ENCODE data around the gene CNTN5.

The CNTN5 gene

DNA sequence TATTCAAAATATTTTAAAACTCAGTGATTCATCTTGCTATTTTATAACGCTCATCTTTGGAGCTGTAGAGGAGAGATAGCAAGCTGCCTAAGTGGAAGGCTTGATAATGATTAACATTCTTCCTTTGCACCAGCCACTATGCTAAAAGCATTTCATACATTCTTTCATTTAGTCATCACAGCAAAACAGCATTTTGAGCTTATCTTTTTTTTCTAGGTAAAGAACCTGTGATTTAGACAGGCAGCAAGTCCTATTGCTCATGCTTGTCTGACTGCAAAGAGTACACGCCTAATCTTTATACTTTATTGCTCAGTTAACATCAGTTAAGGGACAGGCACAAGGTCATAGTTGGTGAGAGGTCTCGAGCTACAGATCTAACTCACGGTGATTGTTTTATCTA lies 953.2 kb downstream of the CNTN5 start:
- no peak for DNase-seq

DNA sequence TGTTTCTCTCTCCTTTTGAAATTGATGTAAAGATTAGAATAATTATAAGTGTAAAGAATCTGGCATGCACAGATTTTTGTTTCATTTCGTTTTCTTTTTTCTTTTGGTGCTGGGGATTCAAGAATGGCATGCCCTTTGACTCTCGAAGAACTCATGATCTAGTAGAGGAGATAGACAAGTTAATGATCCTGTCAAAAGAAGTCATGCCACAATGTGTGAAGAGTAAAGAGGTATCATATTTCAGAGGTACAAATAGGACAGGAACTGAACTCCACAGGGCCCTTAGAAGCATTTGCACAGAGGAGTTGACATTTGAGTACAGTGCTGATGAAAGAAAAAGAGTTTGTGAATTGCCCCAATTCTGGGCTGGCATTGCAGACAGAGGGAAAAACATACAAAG lies 958.3 kb downstream of the CNTN5 start:
- DNase-seq: no peak

DNA sequence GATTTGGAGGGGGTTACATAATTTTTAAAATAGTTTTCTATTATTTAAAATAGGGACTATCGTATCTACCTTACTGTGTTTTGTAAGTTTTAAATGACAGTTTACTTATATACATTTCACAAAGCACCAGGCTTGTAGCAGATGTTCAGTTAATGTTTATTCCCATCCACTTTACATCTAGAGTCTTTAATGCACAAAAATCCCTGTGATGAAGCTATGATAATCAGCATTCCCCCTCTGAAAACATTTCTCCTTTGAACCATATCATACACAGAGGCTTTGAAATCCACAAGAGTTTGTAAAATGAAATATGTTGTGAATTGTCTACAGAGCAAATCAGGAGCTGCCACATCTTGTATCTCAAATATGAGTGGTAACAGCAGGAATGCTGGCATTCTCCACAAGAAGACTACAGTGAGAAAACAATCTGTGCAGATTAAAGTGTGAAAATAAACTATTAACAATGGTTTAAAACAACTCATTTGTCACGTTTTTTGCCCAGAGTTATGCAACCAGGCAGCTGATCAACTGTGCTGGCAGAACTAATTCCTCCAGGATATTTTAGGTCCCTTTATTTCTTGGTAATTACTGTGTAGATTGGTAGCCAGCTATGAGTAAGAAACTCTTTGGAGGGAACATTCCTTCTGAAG lies 967.2 kb downstream of the CNTN5 start:
- no peak for DNase-seq

DNA sequence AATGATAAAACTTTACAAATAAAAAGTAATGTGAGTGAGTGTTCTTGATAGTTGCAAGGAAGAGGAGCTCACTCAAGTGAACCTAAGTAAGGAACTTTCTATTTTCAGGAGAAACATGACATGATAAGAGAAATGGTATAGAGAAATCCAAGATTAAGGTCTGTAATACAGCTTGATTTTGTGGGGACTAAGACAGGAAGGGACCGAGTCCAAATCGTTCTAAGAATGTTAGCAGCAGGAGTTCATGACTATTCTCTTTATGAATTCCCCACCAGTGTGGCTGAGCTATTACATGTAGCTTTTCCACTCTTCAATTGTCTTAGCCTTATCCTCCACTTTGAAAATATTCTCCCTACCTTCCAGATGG lies 967.7 kb downstream of the CNTN5 start:
- no peak for DNase-seq

DNA sequence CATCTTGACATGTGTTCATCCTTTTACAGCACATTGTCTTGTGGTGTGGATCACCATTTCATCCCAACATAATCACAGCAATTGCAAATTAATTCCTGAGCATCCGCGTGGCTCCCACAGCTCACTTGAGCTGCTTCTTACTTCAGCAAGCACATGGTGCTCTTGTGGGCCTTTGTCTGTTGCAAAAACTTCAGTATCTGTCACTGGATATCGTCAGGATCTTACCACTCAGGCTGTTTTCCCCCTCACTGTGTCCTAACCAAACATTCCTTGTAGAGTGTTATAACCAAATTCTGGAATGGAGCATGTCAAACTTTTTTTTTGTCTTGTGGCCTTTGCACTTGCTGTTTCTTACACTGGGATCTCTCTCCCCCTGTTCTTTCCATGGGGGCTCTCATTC lies 983.2 kb downstream of the CNTN5 start:
- DNase-seq: no peak

DNA sequence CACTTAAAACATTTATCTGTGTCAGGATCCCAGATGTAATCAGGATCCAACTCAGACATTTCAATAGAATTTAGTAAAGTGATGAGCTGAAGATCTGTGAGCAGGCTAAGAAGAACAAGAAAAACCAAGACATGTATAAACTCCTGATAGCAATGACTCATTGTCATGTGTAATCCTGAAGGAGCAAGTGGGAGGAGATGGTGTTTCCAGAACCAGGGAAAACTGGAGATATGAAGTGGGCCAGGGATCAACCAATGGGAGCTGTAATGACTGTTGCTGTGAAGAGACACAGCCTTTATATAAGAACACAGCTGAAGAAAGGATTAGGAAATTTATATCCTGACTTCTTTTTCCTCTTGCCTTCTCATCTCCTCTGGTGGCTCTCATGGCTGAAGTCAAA lies 983.8 kb downstream of the CNTN5 start:
- DNase-seq: no peak

DNA sequence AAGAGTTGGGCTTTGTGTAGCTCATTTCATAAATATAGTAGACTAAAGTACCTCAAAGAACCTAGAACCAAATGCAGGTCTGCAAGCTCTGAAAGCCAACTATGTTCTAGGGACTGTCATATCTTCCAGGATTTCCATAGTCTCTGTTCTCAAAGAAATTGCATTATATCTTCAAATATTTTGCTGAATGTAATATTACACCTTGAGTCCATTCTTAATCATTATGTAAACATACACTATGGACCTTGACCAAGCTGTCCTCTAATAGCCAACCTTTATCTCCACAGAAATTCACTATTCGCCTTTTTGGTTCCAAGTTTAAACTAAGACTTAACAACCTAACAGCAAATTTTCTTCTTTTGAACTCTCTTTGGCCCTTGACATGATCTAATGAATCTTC lies 987.7 kb downstream of the CNTN5 start:
- DNase-seq: no peak

DNA sequence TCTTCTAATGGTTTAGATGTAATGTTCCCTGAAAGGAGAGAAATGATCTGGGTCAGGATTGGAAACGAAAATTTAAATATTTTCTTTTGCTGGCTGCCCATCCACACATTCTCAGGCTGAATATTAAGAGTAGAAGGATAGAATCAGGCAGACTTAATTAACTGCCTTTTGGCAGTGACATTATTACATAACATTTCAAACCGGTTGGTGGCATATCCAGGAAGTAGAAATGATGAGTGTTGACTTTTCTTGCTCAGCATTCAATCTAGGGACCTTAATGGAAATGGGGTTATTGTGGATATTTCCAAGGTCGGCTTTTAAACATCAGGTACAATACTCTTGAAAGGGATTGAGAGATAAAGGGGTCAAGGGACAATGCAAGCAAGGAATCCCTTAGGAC lies 989.0 kb downstream of the CNTN5 start:
- DNase-seq: no peak

DNA sequence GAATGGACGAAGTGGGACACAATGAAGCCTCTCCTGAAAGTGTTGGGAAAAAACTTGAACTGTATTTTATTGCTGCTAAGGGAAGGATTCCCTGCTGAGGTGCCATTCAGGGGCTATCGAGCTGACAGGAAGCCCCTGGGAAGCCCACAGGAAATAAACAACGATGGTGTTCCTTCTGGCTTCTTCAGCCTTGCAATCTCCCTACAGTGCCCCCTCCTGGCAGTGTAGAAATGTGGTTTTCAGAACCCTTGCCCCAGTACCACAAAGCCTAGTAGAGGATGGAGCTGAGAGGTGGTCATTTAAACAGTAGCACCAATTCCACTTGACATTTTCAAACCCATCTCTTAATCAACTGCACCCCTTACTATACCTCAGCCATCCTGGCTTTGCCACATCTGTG lies 989.6 kb downstream of the CNTN5 start:
- DNase-seq: no peak

DNA sequence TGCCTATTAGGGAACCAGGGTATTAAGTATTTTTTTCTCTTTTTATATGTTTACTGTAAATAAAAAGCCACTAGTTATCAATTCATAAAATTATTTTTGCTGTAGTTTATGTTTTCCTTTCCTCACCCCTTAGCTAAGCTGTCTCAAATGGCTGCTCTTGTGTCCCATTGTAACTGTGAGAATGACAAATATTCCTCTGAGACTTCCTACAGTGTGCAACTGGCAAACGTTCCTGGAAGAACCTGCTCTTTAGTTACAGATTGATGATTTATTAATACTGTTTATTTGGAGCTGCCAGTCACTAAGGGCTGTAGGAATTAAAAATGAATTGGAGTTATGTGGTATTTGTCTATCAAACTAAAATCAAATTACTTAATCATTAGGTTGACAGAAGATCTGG lies 990.9 kb downstream of the CNTN5 start:
- no peak for DNase-seq

DNA sequence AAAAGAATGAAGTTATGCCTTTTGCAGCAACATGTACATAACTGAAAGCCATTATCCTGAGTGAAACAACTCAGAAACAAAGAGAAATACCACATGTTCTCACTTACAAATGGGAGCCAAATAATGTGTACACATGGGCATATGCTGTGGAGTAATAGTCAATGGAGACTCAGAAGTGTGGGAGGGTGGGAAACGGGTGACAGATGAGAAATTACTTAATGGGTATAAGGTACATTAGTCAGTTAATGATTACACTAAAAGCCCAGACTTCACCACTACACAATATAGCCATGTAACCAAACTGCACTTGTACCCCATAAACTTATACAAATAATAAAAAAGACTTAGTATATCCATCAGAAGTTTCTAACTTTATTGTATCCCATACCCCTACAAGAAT lies 992.3 kb downstream of the CNTN5 start:
- no peak for DNase-seq

DNA sequence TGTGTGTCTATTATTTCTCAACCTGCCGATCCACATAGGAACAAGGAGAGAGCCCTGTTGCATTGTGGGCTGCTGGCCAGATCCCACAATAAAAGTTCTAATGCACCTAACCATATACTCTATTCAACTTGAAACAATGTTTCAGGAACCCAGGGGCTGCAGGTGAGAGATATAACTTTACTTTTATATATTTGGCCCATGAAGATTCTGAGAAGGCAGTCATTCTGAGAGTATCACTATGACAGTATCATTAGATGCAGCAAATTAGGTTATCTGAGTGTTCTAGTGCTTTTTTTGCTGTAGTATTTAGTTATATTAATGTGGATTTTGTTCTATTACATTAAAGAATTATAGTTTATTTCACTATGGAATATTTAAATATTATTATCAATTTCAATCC lies 1011.2 kb downstream of the CNTN5 start:
- no peak for DNase-seq

DNA sequence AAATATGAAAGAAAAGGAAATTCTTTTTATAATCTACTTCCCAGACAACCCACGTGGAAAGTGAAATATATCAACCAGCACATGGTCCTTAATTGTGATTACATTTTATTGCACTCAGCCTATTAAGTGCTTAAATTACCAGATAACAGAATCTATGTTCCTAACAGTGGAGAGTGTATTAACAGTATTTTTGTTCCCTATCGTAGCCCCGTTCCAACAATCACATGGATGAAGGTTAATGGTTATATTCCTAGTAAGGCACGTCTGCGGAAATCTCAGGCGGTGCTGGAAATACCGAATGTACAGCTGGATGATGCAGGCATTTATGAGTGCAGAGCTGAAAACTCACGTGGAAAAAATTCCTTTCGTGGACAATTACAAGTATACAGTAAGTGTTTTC lies 1040.3 kb downstream of the CNTN5 start:
- DNase-seq: no peak

DNA sequence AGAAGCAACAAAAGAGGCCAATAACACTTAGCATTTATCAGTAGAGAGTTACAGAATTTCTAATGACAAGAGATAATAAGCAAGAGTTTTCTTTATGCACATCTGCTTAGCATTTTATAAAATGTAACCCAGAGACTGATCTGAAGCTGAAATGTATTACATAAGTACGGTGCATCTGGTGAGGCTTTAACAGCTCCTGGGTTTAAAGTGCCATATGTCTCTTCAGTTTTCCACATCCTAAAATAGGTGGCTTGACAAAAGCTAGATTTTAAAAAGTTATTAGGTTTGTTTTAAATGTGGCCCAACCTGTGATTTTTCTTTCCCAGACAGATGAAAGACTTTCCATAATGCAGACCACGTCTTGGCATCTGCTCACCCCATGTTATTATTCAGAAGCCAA lies 1045.7 kb downstream of the CNTN5 start:
- DNase-seq: no peak

DNA sequence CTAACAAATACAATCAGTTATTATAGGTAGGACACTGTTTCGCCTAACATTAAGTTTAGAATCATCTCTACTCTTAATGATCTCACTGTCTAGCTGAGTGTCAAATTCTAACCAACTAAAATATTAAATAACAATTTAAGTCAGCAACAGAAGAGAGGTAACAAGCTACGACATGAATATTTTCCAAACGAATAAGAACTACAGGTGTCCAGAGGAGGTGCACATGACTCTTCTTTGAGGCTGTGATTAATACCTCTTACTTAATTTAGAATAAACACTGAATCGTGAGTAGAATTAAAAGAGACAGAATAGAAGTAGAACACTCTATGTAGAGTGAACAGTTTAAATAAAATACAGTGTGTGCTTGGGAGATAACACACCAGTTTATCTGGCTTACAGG lies 1047.4 kb downstream of the CNTN5 start:
- DNase-seq: no peak

DNA sequence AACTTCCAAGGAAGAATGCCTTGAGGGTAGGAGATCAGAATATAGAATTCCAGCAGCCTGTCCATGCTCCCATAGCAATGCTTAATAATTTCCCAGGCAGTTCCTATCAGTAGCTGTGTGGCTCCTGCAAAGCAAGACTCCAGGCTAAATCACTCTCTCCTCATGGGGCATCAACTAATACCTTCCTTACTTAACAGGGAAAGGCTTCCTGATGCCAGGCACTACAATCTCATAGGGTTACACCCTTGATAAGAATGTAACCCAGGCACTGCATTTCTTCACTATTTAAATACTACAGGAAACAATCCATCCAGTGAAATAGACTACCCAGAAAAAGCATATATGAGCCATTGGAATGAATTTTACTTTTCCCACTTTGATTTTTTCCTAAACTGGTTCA lies 1051.4 kb downstream of the CNTN5 start:
- DNase-seq: no peak

DNA sequence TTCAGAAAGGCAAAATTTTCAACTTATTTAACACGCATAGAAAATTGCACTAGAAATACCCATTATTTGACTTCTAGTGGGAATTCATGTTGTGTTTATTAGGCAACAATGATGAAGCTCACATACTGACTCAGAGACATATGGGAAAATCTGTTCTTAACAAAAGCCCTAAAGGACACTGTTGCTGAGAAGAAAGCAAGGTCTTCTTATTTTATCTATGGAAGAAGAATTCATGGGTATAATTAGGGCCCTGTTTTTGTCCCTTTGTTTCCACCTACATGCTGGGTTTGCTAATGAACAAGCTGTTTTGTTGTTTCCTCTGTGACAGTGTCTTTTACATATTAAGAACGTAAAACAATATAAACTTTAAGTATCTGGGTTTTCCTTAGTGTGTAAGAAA lies 1059.6 kb downstream of the CNTN5 start:
- no peak for DNase-seq

DNA sequence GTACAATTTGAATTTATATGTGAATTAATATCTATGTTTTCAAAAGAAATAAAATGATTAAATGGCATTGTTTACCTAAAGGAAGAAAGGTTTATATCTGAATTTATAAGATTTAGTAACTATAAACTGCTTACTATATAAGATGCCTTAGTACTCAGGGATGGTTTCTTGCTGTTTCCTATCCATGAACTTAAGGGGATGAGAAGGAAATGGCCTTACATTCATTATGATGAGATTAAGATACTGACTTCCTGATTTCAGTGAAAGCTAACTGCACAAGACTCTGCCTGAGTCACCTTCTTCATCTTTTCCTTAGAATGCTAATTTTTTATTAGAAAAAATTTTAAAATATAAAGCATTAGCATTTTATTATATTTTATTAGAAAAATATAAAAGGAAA lies 1060.1 kb downstream of the CNTN5 start:
- no peak for DNase-seq

DNA sequence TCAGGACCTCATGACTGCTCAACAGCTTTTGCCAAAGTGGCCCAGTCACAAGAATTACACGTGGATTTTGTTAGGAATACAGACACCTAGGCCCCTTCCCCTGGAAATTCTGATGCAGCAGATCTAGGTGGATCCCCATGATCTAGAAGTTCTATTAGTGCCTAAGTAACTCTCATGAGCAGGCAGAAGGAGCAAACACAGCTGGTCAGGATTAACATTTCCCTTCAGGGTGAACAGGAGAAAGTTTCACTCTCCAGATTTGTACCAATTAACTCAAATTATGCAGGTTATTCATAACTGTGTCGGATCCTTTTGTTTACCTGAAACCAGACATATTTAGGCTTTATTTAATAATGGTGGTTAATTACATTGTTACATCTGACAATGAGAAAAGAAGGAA lies 1072.9 kb downstream of the CNTN5 start:
- DNase-seq: no peak

DNA sequence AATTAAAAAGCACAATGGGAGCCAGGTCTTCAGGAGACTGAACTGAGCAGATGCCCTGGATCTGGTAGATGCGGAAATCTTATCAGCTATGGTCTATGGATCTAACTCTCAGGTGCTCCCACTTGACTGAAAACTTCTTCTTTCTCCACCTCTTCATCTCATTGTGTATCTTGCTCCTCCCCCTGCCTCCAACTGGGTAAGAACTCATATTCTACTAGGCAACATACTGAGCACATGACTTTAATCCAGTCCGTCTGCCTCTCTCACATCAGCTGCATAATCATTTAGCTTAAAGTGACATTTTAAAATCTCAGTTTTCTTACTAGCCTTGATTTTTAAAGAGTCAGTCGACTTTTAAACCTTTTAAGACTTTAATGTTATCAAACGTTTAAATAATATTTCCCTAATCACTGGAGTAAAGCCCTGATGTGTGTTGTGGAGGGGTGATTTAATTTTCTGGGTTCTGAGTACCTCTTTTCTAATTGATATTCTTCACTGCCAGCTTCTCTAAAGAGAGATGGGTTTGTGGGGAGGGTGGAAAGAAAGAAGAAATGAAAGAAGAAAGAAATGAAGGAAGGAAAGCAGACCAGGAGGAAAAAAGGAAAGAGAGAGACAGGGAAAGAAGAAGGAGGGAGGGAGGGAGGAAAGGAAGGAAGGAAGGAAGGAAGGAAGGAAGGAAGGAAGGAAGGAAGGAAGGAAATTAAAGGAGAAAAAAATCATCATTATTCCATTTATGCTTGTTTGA lies 1073.5 kb downstream of the CNTN5 start:
- DNase-seq: no peak

DNA sequence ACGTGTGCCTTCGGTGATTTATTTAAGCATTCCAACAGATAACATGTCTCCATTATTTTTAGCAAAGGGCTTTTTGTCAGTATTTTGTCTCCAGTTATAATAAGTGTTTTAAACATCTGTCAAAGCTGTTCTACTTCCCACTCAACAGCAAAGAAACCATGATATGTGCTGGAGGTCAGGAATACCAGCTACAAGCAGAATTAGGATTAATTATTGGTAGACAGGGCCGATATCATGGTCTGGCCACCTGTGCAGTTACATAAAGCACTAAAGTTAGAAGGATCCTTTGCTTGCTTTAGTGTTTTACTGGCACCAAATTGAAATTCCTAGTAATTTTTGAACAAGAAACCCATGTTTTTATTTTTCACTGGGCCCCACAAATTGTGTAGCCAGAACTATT lies 1075.1 kb downstream of the CNTN5 start:
- DNase-seq: no peak

DNA sequence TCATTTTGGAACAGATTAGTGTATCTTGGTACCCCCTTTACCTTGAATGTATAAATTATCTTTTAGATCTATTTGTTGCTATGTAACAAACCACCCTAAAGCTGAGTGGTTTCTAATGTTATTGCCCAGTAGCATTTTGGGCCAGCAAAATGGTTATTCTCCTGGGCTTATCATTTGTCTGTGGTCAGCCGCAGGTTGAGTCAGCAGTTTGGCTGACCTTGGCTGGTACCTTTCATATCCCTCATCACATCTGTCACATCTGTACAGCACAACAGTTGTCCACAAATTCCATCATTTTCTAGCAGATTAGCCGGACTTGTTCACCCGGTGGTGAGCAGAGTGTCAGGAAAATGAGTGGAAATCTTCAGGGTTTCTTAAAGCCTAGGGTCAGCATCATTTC lies 1077.8 kb downstream of the CNTN5 start:
- no peak for DNase-seq

DNA sequence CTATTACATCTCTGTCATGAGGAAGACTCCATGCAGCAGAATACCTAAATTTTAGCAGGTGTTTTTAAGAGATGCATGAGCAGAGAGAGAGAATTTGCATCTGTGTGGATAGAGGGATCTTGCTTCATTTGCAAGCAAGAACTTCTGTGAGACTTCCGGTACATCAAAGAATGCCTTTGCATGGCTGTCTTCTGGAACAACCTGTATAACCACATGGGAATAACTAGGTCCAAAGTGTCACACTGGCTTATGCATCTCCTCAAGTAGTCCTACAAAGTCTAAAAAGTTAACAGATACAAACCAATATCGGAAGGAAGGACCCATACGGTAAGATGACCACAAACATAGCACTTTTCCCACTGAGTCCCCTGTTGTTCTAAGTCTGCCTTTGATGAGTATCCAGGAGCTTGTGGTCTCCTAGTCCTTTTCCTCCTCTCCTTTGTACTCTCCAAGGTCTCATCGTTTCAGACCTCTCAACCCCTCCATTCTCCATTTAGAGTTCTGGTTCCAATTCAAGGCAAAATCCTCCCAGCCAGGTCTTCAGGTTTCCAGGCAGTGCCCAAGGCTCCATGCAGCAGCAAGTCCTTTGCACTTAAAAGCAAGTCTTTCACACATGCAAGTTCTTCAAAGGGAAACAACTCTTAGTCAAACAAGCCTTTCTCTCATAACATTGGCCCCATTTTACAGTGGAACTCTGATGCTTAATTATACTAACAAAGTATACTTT lies 1084.7 kb downstream of the CNTN5 start:
- DNase-seq: no peak

DNA sequence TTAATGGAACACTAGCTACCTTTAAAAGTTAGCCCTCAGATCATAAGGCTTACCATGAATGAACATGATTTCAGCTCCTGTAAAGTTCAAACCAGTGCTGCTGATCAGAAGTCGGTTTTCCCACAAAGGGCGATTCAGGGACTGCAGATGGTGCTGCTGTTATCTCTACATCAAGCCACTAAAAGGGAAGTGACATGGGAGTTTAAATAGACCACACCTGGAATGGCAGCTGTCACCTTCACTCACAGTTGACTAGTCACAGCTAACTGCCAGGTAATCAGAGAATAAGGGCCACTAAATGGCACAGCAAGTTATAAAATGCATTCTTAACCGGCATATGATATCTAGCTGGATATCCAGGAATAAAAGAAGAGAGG lies 1085.2 kb downstream of the CNTN5 start:
- no peak for DNase-seq

DNA sequence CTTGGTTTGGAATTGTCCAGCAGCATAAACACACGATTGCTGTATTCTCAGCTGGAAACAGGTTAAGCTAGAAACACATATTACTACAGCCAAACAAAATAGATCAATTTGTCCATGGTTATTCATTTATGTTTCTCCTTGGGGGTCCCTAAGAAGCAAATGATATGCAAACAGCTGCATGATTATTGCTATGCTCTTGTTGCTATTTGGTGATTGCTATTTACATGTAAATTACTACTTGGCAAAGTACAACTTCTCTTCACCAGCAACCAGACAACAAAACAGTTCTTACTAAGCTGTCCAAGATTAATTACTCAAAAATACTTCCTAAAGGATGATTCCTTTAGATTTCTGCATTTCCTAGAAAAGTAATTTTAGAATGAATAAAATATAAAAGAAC lies 1098.4 kb downstream of the CNTN5 start:
- DNase-seq: no peak

All from CD4-positive, alpha-beta T cell treated with Interferon alpha-2 for 1 hour (primary cell).